GM19025 (cell line): ENCODE data around the gene SFT2D1.

Source experiments
- ATAC-seq: cut with Tn5 transposase; IDR thresholded peaks from one replicate; pipeline ENCODE4 v1.9.1; 2021; ENCODE audit warnings: mild to moderate bottlenecking, low read depth, moderate library complexity; ENCODE audit not compliant: unreplicated experiment

The SFT2D1 gene

GRCh38 chr6:166308769-166309589 is 33.4 kb downstream of the SFT2D1 start:
- no peak for ATAC-seq

GRCh38 chr6:166308033-166308768 is 34.1 kb downstream of the SFT2D1 start, which contains the start of gene PRR18:
Gene PRR18, minus strand, starts transcription at chr6:166308392. Its CDS starts 250 bp downstream, at chr6:166308142.
- peak; percentile 55 for ATAC-seq

GRCh38 chr6:166307082-166308032 is 35.0 kb downstream of the SFT2D1 start:
- ATAC-seq, result peak; percentile 25

- ATAC-seq, result no peak
These were observed 35.8 kb downstream of the SFT2D1 start for GRCh38 chr6:166306378-166307081.

GRCh38 chr6:166305562-166306117 is 36.7 kb downstream of the SFT2D1 start:
- no peak for ATAC-seq

GRCh38 chr6:166304106-166304505 is 38.2 kb downstream of the SFT2D1 start:
- ATAC-seq, result no peak

- no peak for ATAC-seq
These were observed 40.5 kb downstream of the SFT2D1 start for GRCh38 chr6:166301611-166302529.

GRCh38 chr6:166300357-166300987 is 41.9 kb downstream of the SFT2D1 start:
- no peak for ATAC-seq

GRCh38 chr6:166297606-166298005 is 44.7 kb downstream of the SFT2D1 start:
- ATAC-seq, result no peak

- ATAC-seq, result no peak
These were observed 46.1 kb downstream of the SFT2D1 start for GRCh38 chr6:166296035-166296883.

GRCh38 chr6:166293731-166294584 is 48.4 kb downstream of the SFT2D1 start:
- ATAC-seq, result no peak

- ATAC-seq, result no peak
These were observed 52.9 kb downstream of the SFT2D1 start for GRCh38 chr6:166289207-166290060.

GRCh38 chr6:166286839-166287271 is 55.5 kb downstream of the SFT2D1 start:
- ATAC-seq, result peak; percentile 78

GRCh38 chr6:166285233-166285632 is 57.1 kb downstream of the SFT2D1 start:
- no peak for ATAC-seq

- ATAC-seq, result no peak
These were observed 57.7 kb downstream of the SFT2D1 start for GRCh38 chr6:166284640-166285039.
